Activated T-cell treated with anti-CD3 and anti-CD28 coated beads for 48 hours (primary cell): ENCODE measurements around the gene THSD7B.
"Not testable (repeated sequence)": the region's sequence is repeated elsewhere in the genome, so short reads cannot be mapped to it uniquely, and the experiment has no call there.

ENCODE experiments used
- DNase-seq: peaks from one replicate; pipeline ENCODE4 v3.0.0-alpha.2; 2020; ENCODE audit warnings: low read depth

The THSD7B gene

GRCh38 chr2:137535897-137536296, 770.6 kb downstream of the THSD7B start:
- DNase-seq, result no peak

- DNase-seq, result no peak
Measured at GRCh38 chr2:137539336-137539735, 774.0 kb downstream of the THSD7B start.

- no peak for DNase-seq
Measured at GRCh38 chr2:137547842-137548241, 782.5 kb downstream of the THSD7B start.

- no peak for DNase-seq
Measured at GRCh38 chr2:137566387-137566786, 801.0 kb downstream of the THSD7B start.

GRCh38 chr2:137570484-137570883, 805.1 kb downstream of the THSD7B start:
- no peak for DNase-seq

GRCh38 chr2:137587834-137588233, 822.5 kb downstream of the THSD7B start:
- DNase-seq, result not testable (repeated sequence)

- DNase-seq, result not testable (repeated sequence)
Measured at GRCh38 chr2:137588578-137588977, 823.2 kb downstream of the THSD7B start.

GRCh38 chr2:137590102-137590501, 824.8 kb downstream of the THSD7B start:
- no peak for DNase-seq

- no peak for DNase-seq
Measured at GRCh38 chr2:137607722-137608318, 842.5 kb downstream of the THSD7B start.

GRCh38 chr2:137638932-137639331, 873.6 kb downstream of the THSD7B start:
- DNase-seq, result no peak

- DNase-seq, result no peak
Measured at GRCh38 chr2:137644731-137645130, 879.4 kb downstream of the THSD7B start.

GRCh38 chr2:137654046-137654445, 888.7 kb downstream of the THSD7B start:
- DNase-seq, result no peak

GRCh38 chr2:137655814-137656213, 890.5 kb downstream of the THSD7B start:
- no peak for DNase-seq

GRCh38 chr2:137658433-137658832, 893.1 kb downstream of the THSD7B start:
- DNase-seq, result no peak

GRCh38 chr2:137659616-137660015, 894.3 kb downstream of the THSD7B start:
- DNase-seq, result no peak

- DNase-seq, result no peak
Measured at GRCh38 chr2:137670111-137670510, 904.8 kb downstream of the THSD7B start.

GRCh38 chr2:137672989-137673552, 907.7 kb downstream of the THSD7B start:
- no peak for DNase-seq

GRCh38 chr2:137674991-137675390, 909.6 kb downstream of the THSD7B start:
- no peak for DNase-seq

- no peak for DNase-seq
Measured at GRCh38 chr2:137675584-137676327, 910.4 kb downstream of the THSD7B start.

- no peak for DNase-seq
Measured at GRCh38 chr2:137676346-137676745, 911.0 kb downstream of the THSD7B start.

- no peak for DNase-seq
Measured at GRCh38 chr2:137677466-137677865, 912.1 kb downstream of the THSD7B start.

- DNase-seq, result no peak
Measured at GRCh38 chr2:137689549-137689948, 924.2 kb downstream of the THSD7B start.

- DNase-seq, result no peak
Measured at GRCh38 chr2:137693534-137693933, 928.2 kb downstream of the THSD7B start.
